SU-DHL-6 (cell line): ENCODE results near the gene ARPC5.
A peak's percentile ranks its signal among the peaks of the same experiment; 100 is the strongest.

ENCODE experiments used
- H2AFZ ChIP-seq: fragments of 200-600 bp; sonication (generic); 2 replicates; pipeline ENCODE4 v1.6.1; 2014; ENCODE audit warnings: low read depth, mild to moderate bottlenecking, moderate library complexity, mixed read lengths, antibody characterized with exemption, low read length; ENCODE audit not compliant: severe bottlenecking
- H3F3A ChIP-seq: fragments of 200-600 bp; shearing (Covaris generic); 2 replicates; pipeline ENCODE4 v1.6.0; 2016; ENCODE audit warnings: antibody characterized with exemption, mild to moderate bottlenecking; ENCODE audit not compliant: insufficient read depth
- H3K27ac ChIP-seq: fragments of 200-600 bp; sonication (generic); 2 replicates; pipeline ENCODE4 v1.5.1; 2016; ENCODE audit warnings: low read depth, mild to moderate bottlenecking, low read length, moderate library complexity, mixed read lengths
- H3K27me3 ChIP-seq: fragments of 200-600 bp; sonication (generic), shearing (Covaris generic); 2 replicates; pipeline ENCODE4 v1.6.0; 2014; ENCODE audit warnings: mild to moderate bottlenecking, low read length
- H3K36me3 ChIP-seq: fragments of 200-600 bp; sonication (generic); 2 replicates; pipeline ENCODE4 v1.6.1; 2014; ENCODE audit warnings: mild to moderate bottlenecking, low read length, mixed read lengths
- H3K4me2 ChIP-seq: fragments of 300-600, 200-600 bp; shearing (Covaris generic), sonication (generic); 2 replicates; pipeline ENCODE4 v1.6.0; 2014; ENCODE audit warnings: low read length, low read depth, mild to moderate bottlenecking; ENCODE audit not compliant: poor library complexity, severe bottlenecking
- H3K4me3 ChIP-seq: fragments of 200-600 bp; sonication (generic); 2 replicates; pipeline ENCODE4 v1.5.1; 2014; ENCODE audit warnings: antibody characterized with exemption, low read length, mild to moderate bottlenecking, mixed read lengths; ENCODE audit not compliant: insufficient read depth, poor library complexity, severe bottlenecking
- H3K79me2 ChIP-seq: fragments of 200-600 bp; sonication (generic); 2 replicates; pipeline ENCODE4 v1.6.1; 2014; ENCODE audit warnings: mild to moderate bottlenecking, low read length, moderate library complexity; ENCODE audit not compliant: insufficient read depth
- H3K9ac ChIP-seq: fragments of 200-600 bp; sonication (generic); 2 replicates; pipeline ENCODE4 v1.7.0; 2014; ENCODE audit warnings: mild to moderate bottlenecking, low read length
- H3K9me2 ChIP-seq: fragments of 200-600 bp; sonication (generic); replicated peaks from 2 replicates; pipeline ENCODE4 v1.6.1; 2014; ENCODE audit warnings: low read length; ENCODE audit not compliant: insufficient read depth
- H3K9me3 ChIP-seq: fragments of 200-600 bp; sonication (generic); 2 replicates; pipeline ENCODE4 v1.6.1; 2014; ENCODE audit warnings: low read length, mixed read lengths; ENCODE audit not compliant: insufficient read depth
- H4K20me1 ChIP-seq: fragments of 200-600 bp; sonication (generic); 2 replicates; pipeline ENCODE4 v1.6.1; 2014; ENCODE audit warnings: low read depth, mild to moderate bottlenecking, antibody characterized with exemption, low read length, moderate library complexity, mixed read lengths
- EZH2phosphoT487 ChIP-seq: fragments of 200-600 bp; sonication (generic), shearing (Covaris generic); conservative IDR thresholded peaks from 2 replicates; pipeline ENCODE4 v1.6.1; 2018; ENCODE audit warnings: mild to moderate bottlenecking, antibody characterized with exemption, low read length, moderate library complexity, mixed read lengths
- TF ChIP-seq, protein P1 (sequence below): fragments of 200-600 bp; sonication (generic); IDR thresholded peaks from one replicate; pipeline ENCODE4 v1.5.1; 2017; ENCODE audit warnings: antibody characterized with exemption, mild to moderate bottlenecking, low read length, moderate library complexity; ENCODE audit not compliant: insufficient read depth, poor library complexity, severe bottlenecking

Gene ARPC5

DNA sequence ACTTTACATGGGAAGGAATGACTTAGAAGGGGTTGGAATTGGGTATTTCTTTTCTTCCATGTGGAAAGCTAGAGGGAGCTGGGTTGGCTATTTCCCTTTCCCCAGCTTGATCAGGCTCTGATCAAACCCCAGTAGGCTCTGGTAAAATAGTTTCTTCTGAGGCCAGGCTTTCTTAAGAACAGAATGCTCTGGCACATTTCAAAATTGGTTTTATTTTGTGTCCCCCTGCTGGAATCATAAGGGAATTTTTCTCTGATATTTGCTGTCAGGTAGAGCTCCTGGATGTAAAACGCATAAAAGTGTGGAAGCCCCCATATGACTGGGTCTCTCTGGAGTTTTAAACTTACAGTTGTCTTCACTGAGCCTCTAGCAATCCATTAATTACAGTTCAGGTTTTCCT, 34.6 kb upstream of the ARPC5 start:
- Histone ChIP-seq H2AFZ (no peak overlapping the region), H3K9me2 (no peaks in the 10 kb centered on the region), H4K20me1 (no peaks in the 10 kb centered on the region), H3F3A (no peaks in the 10 kb centered on the region), H3K4me3 (no peak overlapping the region), H3K27me3 (no peaks in the 10 kb centered on the region), H3K4me2 (no peak overlapping the region), H3K79me2 (no peaks in the 10 kb centered on the region), H3K9ac (no peak overlapping the region), H3K27ac (no peak overlapping the region), H3K9me3 (no peaks in the 10 kb centered on the region), H3K36me3 (no peaks in the 10 kb centered on the region)
- TF ChIP-seq, protein P1, sequence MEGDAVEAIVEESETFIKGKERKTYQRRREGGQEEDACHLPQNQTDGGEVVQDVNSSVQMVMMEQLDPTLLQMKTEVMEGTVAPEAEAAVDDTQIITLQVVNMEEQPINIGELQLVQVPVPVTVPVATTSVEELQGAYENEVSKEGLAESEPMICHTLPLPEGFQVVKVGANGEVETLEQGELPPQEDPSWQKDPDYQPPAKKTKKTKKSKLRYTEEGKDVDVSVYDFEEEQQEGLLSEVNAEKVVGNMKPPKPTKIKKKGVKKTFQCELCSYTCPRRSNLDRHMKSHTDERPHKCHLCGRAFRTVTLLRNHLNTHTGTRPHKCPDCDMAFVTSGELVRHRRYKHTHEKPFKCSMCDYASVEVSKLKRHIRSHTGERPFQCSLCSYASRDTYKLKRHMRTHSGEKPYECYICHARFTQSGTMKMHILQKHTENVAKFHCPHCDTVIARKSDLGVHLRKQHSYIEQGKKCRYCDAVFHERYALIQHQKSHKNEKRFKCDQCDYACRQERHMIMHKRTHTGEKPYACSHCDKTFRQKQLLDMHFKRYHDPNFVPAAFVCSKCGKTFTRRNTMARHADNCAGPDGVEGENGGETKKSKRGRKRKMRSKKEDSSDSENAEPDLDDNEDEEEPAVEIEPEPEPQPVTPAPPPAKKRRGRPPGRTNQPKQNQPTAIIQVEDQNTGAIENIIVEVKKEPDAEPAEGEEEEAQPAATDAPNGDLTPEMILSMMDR = no peak
- TF ChIP-seq EZH2phosphoT487 = no peak

DNA sequence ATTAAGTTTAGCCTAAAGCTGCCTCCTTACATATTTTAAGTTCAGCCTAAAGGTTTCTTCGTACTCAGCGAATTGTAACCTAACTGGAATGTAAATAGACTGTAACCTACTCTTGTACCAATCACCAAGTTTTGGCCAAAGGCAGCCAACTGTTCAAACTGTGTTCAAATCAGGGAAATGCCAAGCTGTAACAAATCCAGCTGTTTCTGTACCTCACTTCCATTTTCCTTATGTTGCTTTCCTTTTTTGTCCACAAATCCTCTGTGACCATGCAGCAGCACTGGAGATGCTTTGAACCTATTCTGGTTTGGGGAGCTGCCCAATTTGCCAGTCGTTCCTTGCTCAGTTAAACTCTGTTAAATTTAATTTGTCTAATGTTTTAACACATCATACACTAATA, 20.8 kb upstream of the ARPC5 start:
- H3K4me2 ChIP-seq = no peak overlapping the region

DNA sequence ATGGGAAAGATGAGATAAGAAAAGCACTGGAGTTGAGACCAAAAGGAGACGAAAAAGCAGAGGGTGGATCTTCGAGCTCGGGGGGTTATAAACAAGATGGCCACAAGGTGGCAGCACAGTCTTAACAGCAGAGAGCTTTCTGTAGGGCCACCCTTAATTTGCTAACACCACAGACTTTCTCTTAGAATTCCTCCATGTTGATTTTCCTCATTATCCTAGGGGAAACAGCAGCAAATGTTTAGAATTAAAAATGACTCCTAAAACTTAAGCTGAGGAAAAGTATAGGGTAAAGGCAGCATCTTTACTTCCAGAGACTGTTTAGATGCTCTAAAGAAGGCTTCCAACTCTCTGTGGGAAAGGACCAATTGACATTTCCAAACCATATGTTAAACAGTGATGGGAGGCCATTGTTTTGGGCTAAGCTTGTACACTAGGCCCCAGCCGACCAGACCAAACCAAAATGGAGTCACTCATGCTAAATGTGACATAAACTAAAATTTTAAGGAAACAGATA, 20.0 kb upstream of the ARPC5 start:
- no peak overlapping the region for H3K27ac ChIP-seq
- TF ChIP-seq EZH2phosphoT487 = no peak
- TF ChIP-seq, protein P1 = peak; percentile 57

More for the DNA sequence above, 20.8 kb upstream of the ARPC5 start:
- Histone ChIP-seq H3K9me3 (no peaks in the 10 kb centered on the region), H3K9ac (no peak overlapping the region), H3K27ac (no peak overlapping the region), H3F3A (no peaks in the 10 kb centered on the region), H3K4me3 (no peak overlapping the region), H4K20me1 (no peaks in the 10 kb centered on the region), H3K9me2 (no peaks in the 10 kb centered on the region), H3K36me3 (no peaks in the 10 kb centered on the region), H2AFZ (no peak overlapping the region), H3K27me3 (no peaks in the 10 kb centered on the region), H3K79me2 (no peaks in the 10 kb centered on the region)
- TF ChIP-seq EZH2phosphoT487 = no peak
- TF ChIP-seq, protein P1 = no peak

DNA sequence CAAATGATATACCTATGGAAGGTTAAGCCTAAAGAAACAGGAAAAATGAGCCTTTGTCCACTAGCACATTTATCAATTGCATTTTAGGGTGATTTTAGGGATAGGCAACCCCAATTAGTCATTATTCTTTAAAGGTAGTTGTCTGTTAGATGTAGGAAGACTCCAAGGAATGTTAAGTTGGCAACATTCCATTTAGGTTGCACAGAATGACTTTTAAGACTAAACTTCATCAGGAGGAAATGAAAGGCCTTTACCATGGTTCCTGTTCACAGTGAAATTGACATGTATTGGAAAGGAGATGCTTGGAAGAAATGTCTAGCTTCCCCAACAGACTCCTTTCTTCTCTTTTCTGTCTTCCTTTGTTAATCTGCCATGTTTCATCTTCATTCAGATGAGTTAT, 19.1 kb upstream of the ARPC5 start:
- H2AFZ ChIP-seq = no peak overlapping the region
- H3K27me3 ChIP-seq = no peaks in the 10 kb centered on the region
- no peak overlapping the region for H3K9ac ChIP-seq
- H3K27ac ChIP-seq = no peak overlapping the region
- no peaks in the 10 kb centered on the region for H3F3A ChIP-seq
- no peak for TF ChIP-seq EZH2phosphoT487
- TF ChIP-seq, protein P1 = no peak
- H3K9me3 ChIP-seq = no peaks in the 10 kb centered on the region
- H3K79me2 ChIP-seq = no peaks in the 10 kb centered on the region
- H3K4me2 ChIP-seq = no peak overlapping the region
- no peaks in the 10 kb centered on the region for H4K20me1 ChIP-seq
- H3K4me3 ChIP-seq = no peak overlapping the region
- no peaks in the 10 kb centered on the region for H3K36me3 ChIP-seq
- no peaks in the 10 kb centered on the region for H3K9me2 ChIP-seq

More for the DNA sequence above, 20.0 kb upstream of the ARPC5 start:
- Histone ChIP-seq H3K4me3 (no peak overlapping the region), H2AFZ (no peak overlapping the region), H3K79me2 (no peaks in the 10 kb centered on the region), H4K20me1 (no peaks in the 10 kb centered on the region), H3K36me3 (no peaks in the 10 kb centered on the region), H3F3A (no peaks in the 10 kb centered on the region), H3K9me3 (no peaks in the 10 kb centered on the region), H3K4me2 (no peak overlapping the region), H3K9me2 (no peaks in the 10 kb centered on the region), H3K9ac (no peak overlapping the region), H3K27me3 (no peaks in the 10 kb centered on the region)
